Activated CD4-positive, alpha-beta memory T cell treated with anti-CD3 and anti-CD28 coated beads for 36 hours (primary cell): Measurements from ENCODE around the gene ZDHHC3. TPM values are rescaled to one million over a fixed set of nuclear protein-coding genes. Genes with fewer than 3 reads are reported as not detected.

Experiments used
- CTCF ChIA-PET: fragments of 350-600 bp; sonication (Branson Sonifier 250); formaldehyde crosslinking; loops from one replicate; lab custom pipeline; 2021; ENCODE audit warnings: antibody characterized with exemption, inconsistent platforms; lab: Charles Lee
- POLR2A ChIA-PET: fragments of 350-600 bp; sonication (Branson Sonifier 250); formaldehyde crosslinking; loops from one replicate; lab custom pipeline; 2021; ENCODE audit warnings: antibody characterized with exemption; lab: Charles Lee
- DNase-seq: peaks from one replicate; pipeline ENCODE4 v3.0.0-alpha.2; 2020
- H3K27ac Mint-ChIP-seq: one replicate; pipeline ENCODE4 v1.8.0; 2021; ENCODE audit warnings: mixed read lengths
- H3K27me3 Mint-ChIP-seq: one replicate; pipeline ENCODE4 v1.8.0; 2021; ENCODE audit warnings: mixed read lengths
- H3K36me3 Mint-ChIP-seq: one replicate; pipeline ENCODE4 v1.8.0; 2021; ENCODE audit warnings: mixed read lengths
- H3K4me1 Mint-ChIP-seq: one replicate; pipeline ENCODE4 v1.8.0; 2021; ENCODE audit warnings: low read depth, mixed read lengths
- H3K4me3 Mint-ChIP-seq: one replicate; pipeline ENCODE4 v1.8.0; 2021; ENCODE audit warnings: mild to moderate bottlenecking, mixed read lengths
- H3K9me3 Mint-ChIP-seq: one replicate; pipeline ENCODE4 v1.8.0; 2021; ENCODE audit warnings: mixed read lengths
- intact Hi-C: fragments of 100-400 bp; cut with micrococcal nuclease; formaldehyde crosslinking; loops from one replicate; pipeline ENCODE4 v1.15.1; 2023
- total RNA-seq, 2 experiments: library from RNA; stranded (reverse); gene quantifications; one replicate each; pipeline ENCODE4 v1.2.3, GENCODE V29; 2021

Gene ZDHHC3
- total RNA-seq, 2 experiments from 2014 or later: 26.9 to 34.8 TPM

- Mint-ChIP-seq H3K9me3 (peaks cover 3% of the 10 kb centered on the region), H3K4me1 (peaks cover 29% of the 10 kb centered on the region), H3K36me3 (peaks cover 51% of the 10 kb centered on the region), H3K27ac (no peak overlapping the region), H3K4me3 (no peak overlapping the region), H3K27me3 (no peaks in the 10 kb centered on the region)
- ChIA-PET CTCF (no interaction called here), POLR2A (no interaction called here)
- intact Hi-C loops: no loop called here
- no peak for DNase-seq
Measured at GRCh38 chr3:45009868-45010267, 33.9 kb upstream of the ZDHHC3 start.

GRCh38 chr3:45008117-45008516, 32.1 kb upstream of the ZDHHC3 start:
- CTCF ChIA-PET: no interaction called here
- H3K36me3 Mint-ChIP-seq: peaks cover 63% of the 10 kb centered on the region
- no peak for DNase-seq
- H3K27me3 Mint-ChIP-seq: no peaks in the 10 kb centered on the region
- H3K27ac Mint-ChIP-seq: no peak overlapping the region
- POLR2A ChIA-PET: no interaction called here
- H3K4me1 Mint-ChIP-seq: peaks cover 31% of the 10 kb centered on the region
- H3K9me3 Mint-ChIP-seq: peaks cover 5% of the 10 kb centered on the region
- H3K4me3 Mint-ChIP-seq: no peak overlapping the region
- intact Hi-C loops: no loop called here

- Mint-ChIP-seq H3K4me3 (no peak overlapping the region), H3K9me3 (peaks cover 5% of the 10 kb centered on the region), H3K4me1 (peaks cover 30% of the 10 kb centered on the region), H3K36me3 (peaks cover 68% of the 10 kb centered on the region), H3K27ac (no peak overlapping the region), H3K27me3 (no peaks in the 10 kb centered on the region)
- intact Hi-C loops: no loop called here
- POLR2A ChIA-PET: interaction anchor here (0.5 kb wide), 1 partner anchor 835 kb away, joined by 4 read pairs; the partner anchor contains the start of gene LZTFL1
- DNase-seq: no peak
- CTCF ChIA-PET: interaction anchor here (1.2 to 2.0 kb wide), 2 partner anchors 14 to 30 kb away, joined by 4 to 11 read pairs; no protein-coding TSS in a partner anchor
Measured at GRCh38 chr3:45007091-45007490, 31.1 kb upstream of the ZDHHC3 start.

- Mint-ChIP-seq H3K4me1 (peaks cover 18% of the 10 kb centered on the region), H3K27ac (no peak overlapping the region), H3K36me3 (peaks cover 68% of the 10 kb centered on the region), H3K9me3 (peaks cover 5% of the 10 kb centered on the region), H3K27me3 (no peaks in the 10 kb centered on the region), H3K4me3 (no peak overlapping the region)
- intact Hi-C loops: no loop called here
- DNase-seq: no peak
- ChIA-PET POLR2A (no interaction called here), CTCF (no interaction called here)
Measured at GRCh38 chr3:45003859-45004258, 27.9 kb upstream of the ZDHHC3 start.

GRCh38 chr3:45003406-45003805, 27.4 kb upstream of the ZDHHC3 start:
- intact Hi-C loops: no loop called here
- Mint-ChIP-seq H3K27ac (no peak overlapping the region), H3K36me3 (peaks cover 67% of the 10 kb centered on the region), H3K27me3 (no peaks in the 10 kb centered on the region), H3K9me3 (peaks cover 5% of the 10 kb centered on the region), H3K4me3 (no peak overlapping the region), H3K4me1 (peaks cover 18% of the 10 kb centered on the region)
- ChIA-PET CTCF (no interaction called here), POLR2A (no interaction called here)
- DNase-seq: no peak

GRCh38 chr3:45002720-45003119, 26.7 kb upstream of the ZDHHC3 start:
- CTCF ChIA-PET: no interaction called here
- no peak for DNase-seq
- intact Hi-C loops: no loop called here
- POLR2A ChIA-PET: interaction anchor here (0.6 kb wide), 1 partner anchor 21 kb away, joined by 3 read pairs; no protein-coding TSS in a partner anchor
- Mint-ChIP-seq H3K36me3 (peaks cover 64% of the 10 kb centered on the region), H3K4me3 (no peak overlapping the region), H3K27me3 (no peaks in the 10 kb centered on the region), H3K4me1 (peaks cover 15% of the 10 kb centered on the region), H3K27ac (no peak overlapping the region), H3K9me3 (peaks cover 5% of the 10 kb centered on the region)

- Mint-ChIP-seq H3K36me3 (peaks cover 64% of the 10 kb centered on the region), H3K4me1 (peaks cover 19% of the 10 kb centered on the region), H3K9me3 (peaks cover 5% of the 10 kb centered on the region), H3K27ac (no peak overlapping the region), H3K27me3 (no peaks in the 10 kb centered on the region), H3K4me3 (no peak overlapping the region)
- CTCF ChIA-PET: interaction anchor here (1.7 kb wide), 1 partner anchor 15 kb away, joined by 4 read pairs; no protein-coding TSS in a partner anchor
- intact Hi-C loops: no loop called here
- POLR2A ChIA-PET: interaction anchor here (0.6 kb wide), 1 partner anchor 20 kb away, joined by 3 read pairs; no protein-coding TSS in a partner anchor
- DNase-seq: no peak
Measured at GRCh38 chr3:45002139-45002660, 26.2 kb upstream of the ZDHHC3 start.

- ChIA-PET POLR2A (no interaction called here), CTCF (interaction anchor here (0.6 to 1.7 kb wide), 3 partner anchors 9 to 14 kb away, joined by 3 to 4 read pairs (median 3); no protein-coding TSS in a partner anchor)
- peaks cover 64% of the 10 kb centered on the region for H3K36me3 Mint-ChIP-seq
- H3K27me3 Mint-ChIP-seq: no peaks in the 10 kb centered on the region
- H3K4me3 Mint-ChIP-seq: no peak overlapping the region
- H3K27ac Mint-ChIP-seq: no peak overlapping the region
- intact Hi-C loops: no loop called here
- no peak for DNase-seq
- peaks cover 5% of the 10 kb centered on the region for H3K9me3 Mint-ChIP-seq
- peaks cover 20% of the 10 kb centered on the region for H3K4me1 Mint-ChIP-seq
Measured at GRCh38 chr3:45001738-45002137, 25.8 kb upstream of the ZDHHC3 start.

- Mint-ChIP-seq H3K27ac (no peak overlapping the region), H3K27me3 (no peaks in the 10 kb centered on the region), H3K4me3 (no peak overlapping the region), H3K9me3 (peaks cover 5% of the 10 kb centered on the region), H3K36me3 (peaks cover 63% of the 10 kb centered on the region), H3K4me1 (peaks cover 29% of the 10 kb centered on the region)
- POLR2A ChIA-PET: no interaction called here
- CTCF ChIA-PET: interaction anchor here (0.6 to 1.7 kb wide), 3 partner anchors 8 to 14 kb away, joined by 3 to 4 read pairs (median 3); no protein-coding TSS in a partner anchor
- no peak for DNase-seq
- intact Hi-C loops: no loop called here
Measured at GRCh38 chr3:45000823-45001222, 24.8 kb upstream of the ZDHHC3 start.

GRCh38 chr3:44999782-45000181, 23.8 kb upstream of the ZDHHC3 start:
- intact Hi-C loops: no loop called here
- H3K36me3 Mint-ChIP-seq: peaks cover 53% of the 10 kb centered on the region

GRCh38 chr3:44996556-44996969, 20.6 kb upstream of the ZDHHC3 start:
- intact Hi-C loops: loop anchor here (2.0 kb wide), 1 partner anchor 18 kb away; no protein-coding TSS in a partner anchor
- ChIA-PET POLR2A (interaction anchor here (0.9 kb wide), 1 partner anchor 16 kb away, joined by 3 read pairs; no protein-coding TSS in a partner anchor), CTCF (interaction anchor here (0.5 to 1.5 kb wide), 4 partner anchors 9 to 64 kb away, joined by 3 to 4 read pairs (median 4); no protein-coding TSS in a partner anchor)
- no peak overlapping the region for H3K4me3 Mint-ChIP-seq
- H3K36me3 Mint-ChIP-seq: peaks cover 44% of the 10 kb centered on the region
- H3K9me3 Mint-ChIP-seq: no peaks in the 10 kb centered on the region
- peaks cover 52% of the 10 kb centered on the region for H3K4me1 Mint-ChIP-seq
- peak overlapping the region; percentile 57 for H3K27ac Mint-ChIP-seq
- H3K27me3 Mint-ChIP-seq: no peaks in the 10 kb centered on the region
- DNase-seq: no peak

More at GRCh38 chr3:44999782-45000181, 23.8 kb upstream of the ZDHHC3 start:
- H3K27me3 Mint-ChIP-seq: no peaks in the 10 kb centered on the region
- no peak for DNase-seq
- H3K27ac Mint-ChIP-seq: no peak overlapping the region
- no peak overlapping the region for H3K4me3 Mint-ChIP-seq
- H3K4me1 Mint-ChIP-seq: peaks cover 26% of the 10 kb centered on the region
- ChIA-PET POLR2A (no interaction called here), CTCF (no interaction called here)
- peaks cover 1% of the 10 kb centered on the region for H3K9me3 Mint-ChIP-seq

GRCh38 chr3:44995142-44995770, 19.3 kb upstream of the ZDHHC3 start:
- H3K27me3 Mint-ChIP-seq: no peaks in the 10 kb centered on the region
- H3K27ac Mint-ChIP-seq: no peak overlapping the region
- DNase-seq: no peak
- no peak overlapping the region for H3K4me3 Mint-ChIP-seq
- H3K9me3 Mint-ChIP-seq: no peaks in the 10 kb centered on the region
- intact Hi-C loops: no loop called here
- POLR2A ChIA-PET: no interaction called here
- peaks cover 43% of the 10 kb centered on the region for H3K36me3 Mint-ChIP-seq
- H3K4me1 Mint-ChIP-seq: peaks cover 64% of the 10 kb centered on the region
- CTCF ChIA-PET: interaction anchor here (7.0 kb wide), 1 partner anchor 18 kb away, joined by 37 read pairs; the partner anchor contains the start of genes EXOSC7 and ZDHHC3
